Glomerular visceral epithelial cell (primary cell): ENCODE measurements around the gene CYP19A1.
A peak's percentile ranks its signal among the peaks of the same experiment; 100 is the strongest.

Source experiments
- DNase-seq: peaks from one replicate; pipeline ENCODE4 v3.0.0-alpha.2; 2016; ENCODE audit errors: extremely low spot score

Gene CYP19A1

DNA sequence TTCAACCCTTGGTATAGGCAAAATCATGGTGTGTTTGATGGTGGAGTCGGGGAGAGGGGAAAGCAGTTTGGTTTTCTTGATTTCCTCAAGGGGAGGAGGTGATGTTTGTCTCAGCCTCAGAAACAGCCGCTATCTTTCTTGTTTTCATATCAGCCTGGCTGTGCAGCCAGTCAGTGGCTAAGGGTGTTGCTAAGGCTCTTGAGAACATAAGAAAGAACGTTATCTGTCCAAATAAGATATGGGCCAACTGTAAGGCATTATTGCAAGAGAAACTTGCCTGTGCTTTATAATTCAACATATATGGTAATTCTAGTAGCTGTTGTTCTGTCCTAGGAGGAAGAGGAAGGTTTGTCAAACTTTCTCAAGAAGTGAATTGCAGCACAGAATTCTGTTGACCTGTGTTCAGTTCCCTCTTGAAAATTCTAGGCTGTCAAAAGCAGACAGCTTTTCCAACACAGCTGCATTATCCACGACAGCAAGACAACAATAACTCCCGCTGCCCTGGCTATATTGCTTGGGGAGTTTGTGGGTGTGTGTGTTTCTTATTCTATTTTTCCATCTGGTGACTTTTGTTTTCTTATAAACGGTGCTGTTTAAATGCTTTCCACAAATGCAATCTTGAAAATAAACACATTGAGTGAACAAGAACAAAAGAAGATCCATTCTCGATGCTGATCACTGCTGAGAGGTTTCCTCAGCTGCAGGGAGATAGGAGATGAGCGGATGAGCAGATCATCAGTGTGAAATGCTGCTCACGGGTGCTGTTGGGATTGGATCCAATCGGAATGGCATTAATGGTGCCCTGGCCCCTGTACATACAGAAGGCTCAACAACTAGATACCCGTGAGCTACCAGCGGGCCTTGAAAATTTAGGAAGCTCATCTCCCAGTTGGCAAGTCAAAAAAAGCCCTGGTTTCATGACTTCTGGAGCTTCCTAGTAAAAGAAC lies 152.9 kb downstream of the CYP19A1 start:
- no peak for DNase-seq

DNA sequence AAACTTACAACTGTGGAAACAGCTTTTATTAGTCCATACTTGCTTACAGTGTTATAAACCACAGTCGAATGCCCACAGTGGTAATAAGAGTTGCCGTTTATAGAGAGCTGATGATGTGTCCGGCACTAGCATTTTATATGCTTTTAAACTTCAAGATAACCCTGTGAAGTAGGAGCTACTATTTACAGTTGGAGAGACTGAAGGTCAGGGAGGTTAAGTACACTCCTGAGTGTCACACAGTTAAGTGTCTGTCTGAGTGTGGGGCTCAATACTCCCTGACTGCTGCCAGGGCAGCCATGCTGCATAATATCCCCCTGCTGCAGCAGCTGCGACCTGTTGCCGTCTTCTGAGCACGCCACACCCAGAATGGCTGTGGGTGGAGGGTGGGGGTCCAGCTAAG lies 153.8 kb downstream of the CYP19A1 start:
- DNase-seq, result no peak

GRCh38 chr15:51183076-51183475 lies 155.3 kb downstream of the CYP19A1 start:
- no peak for DNase-seq

DNA sequence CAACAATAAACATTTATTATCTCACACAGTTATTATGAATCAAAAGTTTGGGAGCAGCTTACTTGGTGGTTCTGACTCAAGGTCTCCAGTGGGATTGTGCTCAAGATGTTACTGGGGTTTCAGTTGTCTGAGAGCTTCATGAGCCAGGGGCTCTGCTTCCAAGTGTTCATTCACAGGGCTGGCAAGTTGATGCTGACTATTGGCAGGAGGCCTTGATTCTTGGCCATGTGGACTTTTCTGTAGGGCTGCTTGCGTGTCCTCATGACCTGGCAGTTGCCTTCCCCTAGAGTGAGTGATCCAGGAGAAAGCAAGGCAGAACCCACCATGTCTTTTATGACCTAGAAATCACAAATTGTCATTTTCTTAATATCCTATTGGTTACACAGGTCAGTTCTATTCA lies 156.5 kb downstream of the CYP19A1 start:
- DNase-seq, result no peak

DNA sequence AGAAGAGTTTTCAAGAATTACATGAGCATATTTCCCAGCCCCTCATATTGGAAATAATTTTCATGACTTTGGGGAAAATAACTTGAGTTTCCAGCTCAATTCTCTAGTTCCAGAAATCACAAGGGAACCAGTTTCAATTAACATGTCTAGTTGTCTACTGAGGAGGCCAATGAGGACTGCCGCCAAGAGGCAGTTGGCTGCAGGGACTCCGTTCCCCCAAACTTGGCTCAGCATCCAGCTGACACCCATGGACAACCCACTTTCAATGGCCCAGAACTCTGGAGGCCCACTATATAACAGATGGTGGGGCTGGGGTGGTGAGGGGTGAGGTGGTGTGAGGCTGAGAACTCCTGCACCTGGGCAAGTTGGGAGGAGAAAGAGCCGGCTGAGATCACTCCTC lies 157.2 kb downstream of the CYP19A1 start:
- no peak for DNase-seq

DNA sequence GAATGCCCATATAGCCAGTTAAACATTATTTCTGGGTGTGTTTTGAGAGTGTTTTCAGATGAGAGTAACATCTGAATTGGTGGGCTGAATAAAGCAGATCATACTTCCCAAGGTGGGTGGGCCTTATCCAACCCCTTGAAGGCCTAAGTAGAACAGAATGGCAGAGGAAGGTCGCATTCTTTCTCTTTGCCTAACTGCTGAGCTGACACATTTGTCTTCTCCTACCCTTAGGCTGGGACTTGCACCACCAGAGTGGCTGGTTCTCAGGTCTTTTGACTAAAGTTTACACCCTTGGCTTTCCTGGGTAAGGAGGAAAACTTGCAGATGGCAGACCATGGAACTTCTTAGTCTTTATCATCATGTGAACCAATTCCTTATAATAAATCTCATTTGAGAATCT lies 157.9 kb downstream of the CYP19A1 start:
- DNase-seq, result no peak

GRCh38 chr15:51180011-51180410 lies 158.4 kb downstream of the CYP19A1 start:
- DNase-seq, result no peak

DNA sequence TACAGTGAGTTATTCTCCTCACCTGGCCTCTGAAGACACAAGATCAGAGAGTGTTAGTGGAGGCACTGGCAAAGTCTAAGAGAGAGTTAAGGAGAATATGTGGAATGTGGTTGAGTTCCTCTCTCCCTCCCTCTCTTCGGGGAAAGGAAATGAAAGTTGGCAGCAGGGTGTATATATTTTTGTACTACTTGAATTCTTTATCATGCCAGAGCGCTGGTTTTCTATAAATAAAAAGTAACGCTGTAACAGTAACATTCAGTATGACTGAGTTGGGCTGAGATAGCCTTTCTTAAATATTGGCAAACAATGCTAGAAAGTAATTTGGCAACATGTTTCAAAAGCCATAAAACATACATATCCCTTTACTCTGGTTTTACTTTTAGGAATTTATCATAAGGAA lies 166.2 kb downstream of the CYP19A1 start:
- no peak for DNase-seq

- DNase-seq, result no peak
Observed at GRCh38 chr15:51171634-51171932, 166.8 kb downstream of the CYP19A1 start.

DNA sequence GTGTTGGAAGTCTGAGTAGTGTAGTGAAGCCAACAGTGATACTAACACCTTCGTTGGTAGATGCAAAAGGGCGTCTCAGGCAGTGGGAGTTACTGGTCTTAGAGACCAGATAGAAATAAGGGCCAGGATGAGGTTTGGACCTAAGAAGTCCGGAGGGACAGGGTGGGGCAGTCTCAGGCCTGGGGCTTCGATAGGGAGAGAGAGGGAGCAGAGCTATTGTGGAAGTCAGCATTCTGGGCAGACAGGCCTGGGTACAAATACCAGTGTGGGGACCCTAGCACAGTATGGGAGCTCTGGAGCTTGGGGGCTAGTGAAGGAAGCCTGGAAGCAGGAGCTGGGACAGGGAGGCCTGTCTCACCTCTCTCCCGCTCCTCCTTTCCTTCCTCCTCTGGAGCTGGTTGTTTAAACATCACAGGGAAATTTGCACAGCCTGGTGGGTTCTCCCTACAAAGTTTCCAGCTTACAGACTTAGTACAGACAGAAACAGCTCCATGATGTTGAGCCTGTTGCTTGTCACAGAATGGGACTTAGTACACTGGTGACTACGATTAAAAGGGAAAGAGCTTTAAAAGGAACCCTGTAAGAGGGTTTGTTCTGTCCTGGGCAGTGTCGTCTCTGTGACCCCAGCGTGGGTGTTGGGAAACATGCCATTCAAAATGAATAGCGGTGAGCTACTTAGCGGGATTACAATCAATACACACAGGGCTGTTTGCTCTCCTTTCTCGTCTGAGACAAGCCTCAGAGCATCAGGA lies 167.3 kb downstream of the CYP19A1 start:
- DNase-seq, result no peak

- DNase-seq, result no peak
Observed at GRCh38 chr15:51168700-51169099, 169.7 kb downstream of the CYP19A1 start.

DNA sequence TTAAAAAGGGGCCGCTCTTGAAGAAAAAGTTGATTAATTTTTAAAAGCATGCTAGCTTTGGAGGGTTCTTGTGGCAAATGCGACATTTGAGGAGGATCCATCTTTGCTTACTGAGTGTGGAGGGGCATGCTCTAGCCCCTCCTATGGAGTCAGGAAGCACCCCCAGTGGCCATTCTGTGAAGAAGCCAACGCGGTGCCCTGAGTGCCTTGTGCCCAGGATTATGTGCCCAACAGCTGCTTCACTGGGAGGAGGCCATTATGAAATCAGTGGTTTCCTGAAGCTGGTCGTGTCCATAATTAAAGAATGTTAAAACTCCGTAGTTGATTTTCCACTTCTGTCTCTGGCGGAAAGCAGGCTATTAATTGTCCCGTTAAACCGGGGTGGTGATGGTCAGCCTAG lies 174.6 kb downstream of the CYP19A1 start:
- no peak for DNase-seq

DNA sequence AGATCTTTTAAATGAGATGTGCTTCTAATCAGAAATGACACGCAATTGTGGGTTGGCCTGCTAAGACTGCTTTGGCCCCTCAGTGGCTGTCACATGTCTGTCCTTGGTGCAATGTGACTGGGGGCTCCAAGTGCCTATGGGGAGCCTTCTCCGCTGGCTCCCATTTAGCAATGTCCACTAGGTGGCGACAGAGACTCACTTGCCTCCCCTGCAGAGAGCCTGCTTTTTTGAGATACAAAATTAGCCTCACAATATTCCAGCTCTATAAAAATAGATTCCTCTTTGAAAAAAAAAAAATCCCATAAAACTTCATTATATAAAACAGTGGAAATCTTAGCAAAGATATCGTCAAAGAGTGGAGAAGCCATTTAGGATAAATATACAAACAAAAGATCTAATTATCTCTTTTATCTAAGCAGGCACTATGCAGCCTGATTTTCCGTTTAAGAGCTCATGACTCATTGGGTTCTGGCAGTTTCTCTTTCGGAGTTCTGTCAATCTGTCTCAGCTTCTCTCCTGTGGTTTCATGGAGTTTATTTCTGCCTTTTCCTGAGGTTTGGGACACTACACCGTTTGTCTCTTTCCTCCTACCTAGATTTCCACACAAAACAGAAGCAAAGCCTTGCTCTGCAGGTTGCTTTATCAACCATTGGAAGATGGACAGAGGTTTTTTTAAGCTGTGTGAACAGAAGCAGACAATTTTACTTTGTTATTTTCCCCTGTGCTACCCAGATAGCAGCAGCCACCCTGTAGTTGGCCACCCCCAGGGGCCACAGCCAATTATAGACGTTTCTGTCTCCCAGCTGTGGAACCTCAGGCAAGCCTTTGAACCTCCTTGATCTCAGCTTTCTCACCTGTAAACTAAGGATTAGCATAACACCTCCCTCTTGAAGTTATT lies 175.3 kb downstream of the CYP19A1 start:
- DNase-seq, result peak; percentile 71

GRCh38 chr15:51161491-51162220 lies 176.7 kb downstream of the CYP19A1 start:
- no peak for DNase-seq

DNA sequence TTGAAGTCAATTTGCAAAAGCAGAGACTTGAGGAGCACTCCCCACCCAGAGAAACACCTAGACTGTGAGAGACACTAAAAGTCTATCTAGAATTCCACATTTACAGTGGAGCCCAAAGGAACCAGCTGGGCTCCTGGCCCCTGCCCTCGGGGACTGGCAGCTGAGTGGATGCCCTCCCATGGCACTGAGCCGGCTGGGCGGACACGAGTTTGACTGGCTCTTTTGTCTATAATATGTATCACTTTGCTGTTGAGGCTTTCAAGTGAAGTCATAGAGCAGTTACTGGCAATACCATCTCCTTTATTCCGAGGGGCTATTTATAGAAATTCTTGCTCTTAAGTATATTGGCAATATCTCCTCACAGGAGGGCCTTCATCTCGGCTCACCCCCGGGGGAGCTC lies 177.9 kb downstream of the CYP19A1 start:
- no peak for DNase-seq
